ENCODE measurements around the gene PTPRN2.
"Not testable (repeated sequence)": the region's sequence is repeated elsewhere in the genome, so short reads cannot be mapped to it uniquely, and the experiment has no call there.

PTPRN2 gene

GRCh38 chr7:158277219-158278141 lies 310.1 kb downstream of the PTPRN2 start:
- TF ChIP-seq, protein P1, sequence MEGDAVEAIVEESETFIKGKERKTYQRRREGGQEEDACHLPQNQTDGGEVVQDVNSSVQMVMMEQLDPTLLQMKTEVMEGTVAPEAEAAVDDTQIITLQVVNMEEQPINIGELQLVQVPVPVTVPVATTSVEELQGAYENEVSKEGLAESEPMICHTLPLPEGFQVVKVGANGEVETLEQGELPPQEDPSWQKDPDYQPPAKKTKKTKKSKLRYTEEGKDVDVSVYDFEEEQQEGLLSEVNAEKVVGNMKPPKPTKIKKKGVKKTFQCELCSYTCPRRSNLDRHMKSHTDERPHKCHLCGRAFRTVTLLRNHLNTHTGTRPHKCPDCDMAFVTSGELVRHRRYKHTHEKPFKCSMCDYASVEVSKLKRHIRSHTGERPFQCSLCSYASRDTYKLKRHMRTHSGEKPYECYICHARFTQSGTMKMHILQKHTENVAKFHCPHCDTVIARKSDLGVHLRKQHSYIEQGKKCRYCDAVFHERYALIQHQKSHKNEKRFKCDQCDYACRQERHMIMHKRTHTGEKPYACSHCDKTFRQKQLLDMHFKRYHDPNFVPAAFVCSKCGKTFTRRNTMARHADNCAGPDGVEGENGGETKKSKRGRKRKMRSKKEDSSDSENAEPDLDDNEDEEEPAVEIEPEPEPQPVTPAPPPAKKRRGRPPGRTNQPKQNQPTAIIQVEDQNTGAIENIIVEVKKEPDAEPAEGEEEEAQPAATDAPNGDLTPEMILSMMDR (IDR thresholded peaks at IDR 0.05; ENCODE audit: insufficient read depth, missing control alignments), result no peak
- FAIRE-seq (no peak), DNase-seq (ENCODE audit: insufficient read length, low spot score) (no peak)

DNA sequence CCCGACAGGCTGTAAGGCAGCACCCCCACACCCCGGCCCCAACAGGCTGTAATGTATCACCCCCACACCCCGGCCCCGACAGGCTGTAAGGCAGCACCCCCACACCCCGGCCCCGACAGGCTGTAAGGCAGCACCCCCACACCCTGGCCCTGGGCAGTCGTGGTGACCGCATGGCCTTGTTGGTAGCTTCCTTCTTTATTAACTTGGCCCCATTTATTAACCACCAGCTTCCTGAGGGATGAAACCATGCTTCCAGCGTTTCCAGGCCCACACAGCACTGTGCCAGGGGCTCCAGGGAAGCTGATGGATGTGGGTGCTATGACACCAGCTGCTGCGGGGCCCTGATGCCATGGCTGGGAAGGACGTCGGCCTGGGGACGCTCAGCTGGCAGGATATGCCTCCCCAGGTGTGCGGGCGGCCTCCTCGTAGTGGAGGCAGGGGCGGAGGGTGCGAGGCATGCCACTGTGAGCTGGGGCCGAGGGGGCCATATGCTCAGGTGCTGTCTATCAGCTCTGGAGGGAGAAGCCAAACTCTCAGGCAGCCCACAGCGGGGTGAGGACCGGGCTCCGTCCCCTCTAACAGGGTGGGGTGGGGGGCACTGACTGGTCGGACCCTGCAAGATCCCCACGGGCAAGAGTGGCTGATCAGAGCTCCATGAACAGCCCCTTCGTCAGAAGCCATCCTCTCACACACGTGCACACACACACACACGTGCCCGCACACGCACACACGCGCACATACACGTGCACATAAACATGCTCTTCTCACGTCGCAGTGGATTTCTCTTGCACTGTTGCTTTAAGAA lies 311.0 kb downstream of the PTPRN2 start:
- no peak for FAIRE-seq
- TF ChIP-seq, protein P1 (IDR thresholded peaks at IDR 0.05; ENCODE audit: insufficient read depth, missing control alignments), result no peak
- no peak for DNase-seq (ENCODE audit: insufficient read length, low spot score)

- FAIRE-seq (no peak), DNase-seq (ENCODE audit: insufficient read length, low spot score) (no peak)
Observed at GRCh38 chr7:158275711-158276413, 311.8 kb downstream of the PTPRN2 start.

GRCh38 chr7:158274996-158275395 lies 312.6 kb downstream of the PTPRN2 start:
- DNase-seq (ENCODE audit: insufficient read length, low spot score), result no peak
- TF ChIP-seq, protein P1 (IDR thresholded peaks at IDR 0.05; ENCODE audit: insufficient read depth, missing control alignments), result no peak
- FAIRE-seq, result no peak

More at GRCh38 chr7:158275711-158276413, 311.8 kb downstream of the PTPRN2 start:
- TF ChIP-seq, protein P1 (IDR thresholded peaks at IDR 0.05; ENCODE audit: insufficient read depth, missing control alignments), result no peak

- FAIRE-seq (no peak), DNase-seq (ENCODE audit: insufficient read length, low spot score) (no peak)
- TF ChIP-seq, protein P1 (IDR thresholded peaks at IDR 0.05; ENCODE audit: insufficient read depth, missing control alignments), result no peak
Observed at GRCh38 chr7:158274404-158274811, 313.2 kb downstream of the PTPRN2 start.

- FAIRE-seq; DNase-seq (ENCODE audit: insufficient read length, low spot score): not testable (repeated sequence)
Observed at GRCh38 chr7:158273756-158274342, 313.8 kb downstream of the PTPRN2 start.
